ENCODE measurements around the gene YPEL4.
A peak's percentile ranks its signal among the peaks of the same experiment; 100 is the strongest.
"Not testable (repeated sequence)": the region's sequence is repeated elsewhere in the genome, so short reads cannot be mapped to it uniquely, and the experiment has no call there.

YPEL4 gene, protein sequence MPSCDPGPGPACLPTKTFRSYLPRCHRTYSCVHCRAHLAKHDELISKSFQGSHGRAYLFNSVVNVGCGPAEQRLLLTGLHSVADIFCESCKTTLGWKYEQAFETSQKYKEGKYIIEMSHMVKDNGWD

DNA sequence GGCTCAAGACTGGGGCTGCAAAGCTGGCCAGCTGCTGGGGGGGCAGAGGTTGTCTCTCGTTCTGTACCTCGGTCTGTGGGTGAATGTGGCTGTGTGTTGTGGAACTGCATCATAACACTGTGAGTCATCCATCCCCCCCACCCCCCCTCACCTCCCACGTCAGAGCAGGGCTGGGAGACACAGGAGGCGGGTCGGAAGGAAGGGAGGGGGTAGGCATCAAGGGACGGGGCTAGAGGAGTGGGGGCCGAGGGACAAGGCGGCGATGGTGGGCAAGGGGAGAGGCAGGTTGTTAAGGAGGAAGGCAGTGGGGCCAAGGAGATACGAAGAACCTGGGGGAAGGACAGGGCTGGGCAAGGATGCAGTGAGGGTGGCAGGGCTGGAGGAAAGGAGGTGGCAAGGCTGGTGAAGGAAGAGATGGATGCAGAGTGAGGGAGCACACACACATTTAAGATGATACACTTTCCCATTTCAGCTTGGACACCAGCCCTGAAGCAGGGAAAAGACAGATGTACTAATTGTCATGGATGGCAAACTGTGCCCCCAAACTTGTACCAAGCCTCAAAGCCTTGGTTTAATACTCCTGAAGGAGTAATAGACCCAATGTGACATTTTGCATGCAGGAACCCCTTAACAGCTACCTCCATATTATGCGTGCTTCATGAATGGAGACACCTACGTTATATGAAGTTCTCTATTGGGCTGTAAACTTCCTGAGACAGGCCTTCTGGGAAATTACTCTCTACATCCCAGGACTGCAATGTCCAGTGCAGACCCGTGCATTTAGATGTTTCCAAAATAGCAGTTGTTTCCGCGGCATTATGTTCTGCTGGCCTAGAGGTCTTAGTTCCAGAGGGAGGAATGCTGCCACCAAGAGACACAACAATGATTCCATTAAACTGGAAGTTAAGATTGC, at the start of gene YPEL4:
YPEL4 (minus strand) TSS at position 87 of the 913 bp plus-strand sequence. CDS start 2,805 bp downstream, outside the sequence.
- no peak for DNase-seq

DNA sequence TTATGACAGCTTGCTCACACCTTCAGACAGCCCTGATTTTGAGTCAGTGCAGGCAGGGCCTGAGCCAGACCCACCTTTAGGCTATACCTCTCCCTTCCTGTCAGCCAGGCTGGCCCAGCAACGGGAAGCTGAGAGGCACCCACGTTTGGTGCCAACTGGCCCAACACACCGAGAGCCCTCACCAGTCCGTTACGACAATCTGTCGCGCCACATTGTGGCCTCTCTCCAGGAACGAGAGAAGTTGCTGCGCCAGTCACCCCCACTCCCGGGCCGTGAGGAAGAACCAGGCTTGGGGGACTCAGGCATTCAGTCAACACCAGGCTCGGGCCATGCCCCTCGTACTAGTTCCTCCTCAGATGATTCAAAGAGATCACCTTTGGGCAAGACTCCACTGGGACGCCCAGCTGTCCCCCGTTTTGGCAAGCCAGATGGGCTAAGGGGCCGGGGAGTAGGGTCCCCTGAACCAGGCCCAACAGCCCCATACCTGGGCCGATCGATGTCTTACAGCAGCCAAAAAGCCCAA, 49.2 kb upstream of the YPEL4 start:
- no peaks in the 10 kb centered on the region for H3K27me3 ChIP-seq (ENCODE audit: insufficient read depth, low read depth, severe bottlenecking)
- no peak for DNase-seq
- H3K27ac ChIP-seq, result peak overlapping the region; percentile 40
- TF ChIP-seq, protein P1, sequence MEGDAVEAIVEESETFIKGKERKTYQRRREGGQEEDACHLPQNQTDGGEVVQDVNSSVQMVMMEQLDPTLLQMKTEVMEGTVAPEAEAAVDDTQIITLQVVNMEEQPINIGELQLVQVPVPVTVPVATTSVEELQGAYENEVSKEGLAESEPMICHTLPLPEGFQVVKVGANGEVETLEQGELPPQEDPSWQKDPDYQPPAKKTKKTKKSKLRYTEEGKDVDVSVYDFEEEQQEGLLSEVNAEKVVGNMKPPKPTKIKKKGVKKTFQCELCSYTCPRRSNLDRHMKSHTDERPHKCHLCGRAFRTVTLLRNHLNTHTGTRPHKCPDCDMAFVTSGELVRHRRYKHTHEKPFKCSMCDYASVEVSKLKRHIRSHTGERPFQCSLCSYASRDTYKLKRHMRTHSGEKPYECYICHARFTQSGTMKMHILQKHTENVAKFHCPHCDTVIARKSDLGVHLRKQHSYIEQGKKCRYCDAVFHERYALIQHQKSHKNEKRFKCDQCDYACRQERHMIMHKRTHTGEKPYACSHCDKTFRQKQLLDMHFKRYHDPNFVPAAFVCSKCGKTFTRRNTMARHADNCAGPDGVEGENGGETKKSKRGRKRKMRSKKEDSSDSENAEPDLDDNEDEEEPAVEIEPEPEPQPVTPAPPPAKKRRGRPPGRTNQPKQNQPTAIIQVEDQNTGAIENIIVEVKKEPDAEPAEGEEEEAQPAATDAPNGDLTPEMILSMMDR (IDR thresholded peaks at IDR 0.05; ENCODE audit: low read depth, low read length), result no peak
- peaks cover 72% of the 10 kb centered on the region for H3K36me3 ChIP-seq
- no peak overlapping the region for H3K4me3 ChIP-seq (ENCODE audit: low read depth, low read length)
- H3K9me3 ChIP-seq (ENCODE audit: severe bottlenecking), result no peaks in the 10 kb centered on the region

More for the DNA sequence above, at the start of gene YPEL4:
- H3K9me3 ChIP-seq (ENCODE audit: severe bottlenecking), result no peaks in the 10 kb centered on the region
- H3K27me3 ChIP-seq (ENCODE audit: insufficient read depth, low read depth, severe bottlenecking), result peaks cover 39% of the 10 kb centered on the region
- TF ChIP-seq, protein P1 (IDR thresholded peaks at IDR 0.05; ENCODE audit: low read depth, low read length), result no peak
- peak within 1 kb of the TSS; percentile 16 for H3K4me3 ChIP-seq (ENCODE audit: low read depth, low read length)
- no peaks in the 10 kb centered on the region for H3K36me3 ChIP-seq
- H3K27ac ChIP-seq, result no peak within 1 kb of the TSS

DNA sequence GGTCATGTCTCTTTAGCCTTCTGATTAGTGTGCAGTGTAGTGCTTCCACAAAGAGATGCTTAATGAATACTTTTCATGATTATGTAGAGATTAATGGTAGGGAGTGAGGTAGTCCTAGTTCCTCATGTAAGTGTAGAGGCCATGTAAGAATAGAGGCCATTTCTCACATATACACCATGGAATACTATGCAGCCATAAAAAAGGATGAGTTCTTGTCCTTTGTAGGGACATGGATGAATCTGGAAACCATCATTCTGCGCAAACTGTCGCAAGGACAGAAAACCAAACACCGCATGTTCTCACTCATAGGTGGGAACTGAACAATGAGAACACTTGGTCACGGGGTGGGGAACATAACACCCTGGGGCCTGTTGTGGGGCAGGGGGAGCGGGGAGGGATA, 40.8 kb upstream of the YPEL4 start:
- DNase-seq; H3K4me3 ChIP-seq (ENCODE audit: low read depth, low read length); H3K27ac ChIP-seq; H3K9me3 ChIP-seq (ENCODE audit: severe bottlenecking); H3K27me3 ChIP-seq (ENCODE audit: insufficient read depth, low read depth, severe bottlenecking): not testable (repeated sequence)
- peaks cover 81% of the 10 kb centered on the region for H3K36me3 ChIP-seq

DNA sequence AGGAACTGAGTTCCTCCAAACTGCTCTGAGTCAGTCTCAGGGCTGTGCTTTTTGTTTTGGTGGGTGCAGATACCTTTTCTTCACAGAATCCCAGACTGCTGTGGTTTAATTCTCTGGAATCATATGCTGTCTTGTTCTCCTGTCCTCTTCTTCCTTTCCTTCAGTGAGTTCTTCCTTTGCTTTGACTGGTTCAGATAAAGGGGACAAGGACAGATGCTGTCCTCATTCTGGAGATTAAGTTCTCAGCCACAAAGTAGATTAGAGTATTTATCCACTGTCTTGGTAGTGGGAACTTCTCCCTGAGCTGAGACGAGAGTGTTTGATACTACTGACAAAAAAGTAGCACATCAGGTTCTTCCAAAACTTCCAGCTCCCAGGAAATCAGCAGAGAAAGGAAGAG, 31.5 kb upstream of the YPEL4 start:
- Histone ChIP-seq H3K36me3 (peaks cover 47% of the 10 kb centered on the region), H3K4me3 (ENCODE audit: low read depth, low read length) (peak overlapping the region; percentile 6; the same call in 1 of the 2 replicates), H3K27ac (peak overlapping the region; percentile 79), H3K27me3 (ENCODE audit: insufficient read depth, low read depth, severe bottlenecking) (no peaks in the 10 kb centered on the region), H3K9me3 (ENCODE audit: severe bottlenecking) (no peaks in the 10 kb centered on the region)
- DNase-seq, result peak; percentile 14
- TF ChIP-seq, protein P1 (IDR thresholded peaks at IDR 0.05; ENCODE audit: low read depth, low read length), result no peak

DNA sequence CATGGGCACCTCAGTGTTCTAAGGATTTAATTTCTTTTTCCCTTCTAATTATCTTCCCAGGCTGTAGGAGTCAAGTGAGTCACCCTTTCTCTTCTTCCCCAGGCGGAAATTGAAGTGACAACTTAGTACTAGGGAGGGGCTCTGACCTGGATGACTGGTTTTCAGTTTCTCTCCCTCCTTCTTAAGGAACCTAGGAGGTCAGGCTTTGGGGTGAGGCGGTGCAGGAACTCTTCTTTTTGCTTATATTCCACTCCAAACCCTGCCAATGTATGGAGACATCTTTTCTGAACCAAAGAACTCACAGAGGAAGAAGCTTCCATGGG, 30.8 kb upstream of the YPEL4 start:
- no peaks in the 10 kb centered on the region for H3K27me3 ChIP-seq (ENCODE audit: insufficient read depth, low read depth, severe bottlenecking)
- peak; percentile 21 for DNase-seq
- peaks cover 45% of the 10 kb centered on the region for H3K36me3 ChIP-seq
- no peaks in the 10 kb centered on the region for H3K9me3 ChIP-seq (ENCODE audit: severe bottlenecking)
- TF ChIP-seq, protein P1 (IDR thresholded peaks at IDR 0.05; ENCODE audit: low read depth, low read length), result no peak
- H3K4me3 ChIP-seq (ENCODE audit: low read depth, low read length), result 0 out of 2 replicates have a peak overlapping the region, but pooled peaks have one; percentile 6
- H3K27ac ChIP-seq, result peak overlapping the region; percentile 79

DNA sequence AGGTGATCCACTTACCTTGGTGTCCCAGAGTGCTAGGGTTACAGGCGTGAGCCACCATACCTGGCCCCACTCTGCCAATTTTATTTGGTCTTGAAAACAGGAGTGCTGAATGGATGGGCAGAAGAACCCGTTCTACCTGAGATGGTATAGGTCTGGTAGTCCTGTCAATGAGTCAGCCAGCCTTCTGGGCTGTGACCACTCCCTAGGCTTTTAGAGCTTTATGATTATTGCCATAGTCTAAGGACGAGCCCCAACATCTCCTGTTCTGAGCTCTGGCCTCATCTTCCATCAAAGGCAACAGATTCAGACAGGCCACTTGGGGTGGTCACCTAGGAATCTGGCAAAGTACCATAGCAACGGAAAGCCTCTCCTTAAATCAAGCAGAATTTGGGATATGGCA, 29.7 kb upstream of the YPEL4 start:
- H3K4me3 ChIP-seq (ENCODE audit: low read depth, low read length), result no peak overlapping the region
- H3K27ac ChIP-seq, result no peak overlapping the region; the same call in 1 of the 2 replicates
- TF ChIP-seq, protein P1 (IDR thresholded peaks at IDR 0.05; ENCODE audit: low read depth, low read length), result no peak
- DNase-seq, result no peak
- H3K36me3 ChIP-seq, result peaks cover 34% of the 10 kb centered on the region
- H3K27me3 ChIP-seq (ENCODE audit: insufficient read depth, low read depth, severe bottlenecking), result no peaks in the 10 kb centered on the region
- no peaks in the 10 kb centered on the region for H3K9me3 ChIP-seq (ENCODE audit: severe bottlenecking)

Data from WERI-Rb-1 (cell line).